ENCODE measurements around the gene WAC. TPM values are rescaled to one million over a fixed set of nuclear protein-coding genes. Genes with fewer than 3 reads are reported as not detected.

WAC gene
- total RNA-seq, 2 donors from 2014 or later = 133 TPM

- no peak for DNase-seq
- Mint-ChIP-seq H3K27ac (no peak overlapping the region), H3K36me3 (ENCODE audit: low read depth) (peaks cover 80% of the 10 kb centered on the region), H3K27me3 (ENCODE audit: insufficient read depth) (no peaks in the 10 kb centered on the region), H3K9me3 (no peaks in the 10 kb centered on the region), H3K4me3 (no peak overlapping the region), H3K4me1 (peaks cover 14% of the 10 kb centered on the region)
- 98% methylated on average over 3 of the region's 3 CpGs; no CpG with 5 or more reads in 1 of the 2 experiments for WGBS, 2 experiments (ENCODE audit: insufficient coverage in 1 of 2, insufficient read length in 1 of 2)
- H3K27me3 ChIP-seq (ENCODE audit: control insufficient read depth, insufficient read depth, low read length, poor library complexity, severe bottlenecking) = no peaks in the 10 kb centered on the region
- peaks cover 98% of the 10 kb centered on the region for H3K36me3 ChIP-seq (ENCODE audit: control insufficient read depth, insufficient read depth, low read length)
- H3K4me3 ChIP-seq (ENCODE audit: low read length) = peak overlapping the region; percentile 23
- H3K4me1 ChIP-seq (ENCODE audit: control insufficient read depth, insufficient read depth, low read length) = peaks cover 4% of the 10 kb centered on the region
- no peak for TF ChIP-seq CTCF (conservative IDR thresholded peaks at IDR 0.05)
- H3K9ac ChIP-seq (ENCODE audit: extremely low read depth, low read length, poor library complexity, severe bottlenecking) = no peak overlapping the region
- no peak overlapping the region for H3K27ac ChIP-seq (ENCODE audit: low read depth, low read length)
- H3K9me3 ChIP-seq (ENCODE audit: control insufficient read depth, low read length) = no peaks in the 10 kb centered on the region
These were observed 7.2 kb downstream of the WAC start for GRCh38 chr10:28540145-28540544.

GRCh38 chr10:28541717-28542365 lies 8.9 kb downstream of the WAC start:
- Mint-ChIP-seq H3K36me3 (ENCODE audit: low read depth) (peaks cover 80% of the 10 kb centered on the region), H3K4me1 (peaks cover 3% of the 10 kb centered on the region), H3K27ac (peak overlapping the region; percentile 18), H3K4me3 (no peak overlapping the region), H3K9me3 (no peaks in the 10 kb centered on the region), H3K27me3 (ENCODE audit: insufficient read depth) (no peaks in the 10 kb centered on the region)
- DNase-seq = no peak
- no peak overlapping the region for H3K4me3 ChIP-seq (ENCODE audit: low read length)
- TF ChIP-seq CTCF (conservative IDR thresholded peaks at IDR 0.05) = peak; percentile 57
- no peak overlapping the region for H3K9ac ChIP-seq (ENCODE audit: extremely low read depth, low read length, poor library complexity, severe bottlenecking)
- WGBS, 2 experiments (ENCODE audit: insufficient coverage in 1 of 2, insufficient read length in 1 of 2) = 71 to 87% methylated on average over 1 to 3 of the region's 3 CpGs
- H3K36me3 ChIP-seq (ENCODE audit: control insufficient read depth, insufficient read depth, low read length) = peaks cover 98% of the 10 kb centered on the region
- H3K4me1 ChIP-seq (ENCODE audit: control insufficient read depth, insufficient read depth, low read length) = peaks cover 4% of the 10 kb centered on the region
- H3K27me3 ChIP-seq (ENCODE audit: control insufficient read depth, insufficient read depth, low read length, poor library complexity, severe bottlenecking) = no peaks in the 10 kb centered on the region
- no peaks in the 10 kb centered on the region for H3K9me3 ChIP-seq (ENCODE audit: control insufficient read depth, low read length)
- no peak overlapping the region for H3K27ac ChIP-seq (ENCODE audit: low read depth, low read length)

- Histone ChIP-seq H3K4me3 (ENCODE audit: low read length) (no peak overlapping the region), H3K9me3 (ENCODE audit: control insufficient read depth, low read length) (no peaks in the 10 kb centered on the region), H3K27ac (ENCODE audit: low read depth, low read length) (no peak overlapping the region), H3K9ac (ENCODE audit: extremely low read depth, low read length, poor library complexity, severe bottlenecking) (no peak overlapping the region), H3K27me3 (ENCODE audit: control insufficient read depth, insufficient read depth, low read length, poor library complexity, severe bottlenecking) (no peaks in the 10 kb centered on the region), H3K4me1 (ENCODE audit: control insufficient read depth, insufficient read depth, low read length) (no peaks in the 10 kb centered on the region), H3K36me3 (ENCODE audit: control insufficient read depth, insufficient read depth, low read length) (peaks cover 98% of the 10 kb centered on the region)
- Mint-ChIP-seq H3K9me3 (no peaks in the 10 kb centered on the region), H3K4me3 (no peak overlapping the region), H3K27ac (no peak overlapping the region), H3K4me1 (peaks cover 1% of the 10 kb centered on the region), H3K36me3 (ENCODE audit: low read depth) (peaks cover 78% of the 10 kb centered on the region), H3K27me3 (ENCODE audit: insufficient read depth) (no peaks in the 10 kb centered on the region)
- TF ChIP-seq CTCF (conservative IDR thresholded peaks at IDR 0.05) = no peak
- DNase-seq = no peak
These were observed 9.8 kb downstream of the WAC start for GRCh38 chr10:28542728-28543127.

Data from endodermal cell (in vitro differentiated cells).